ENCODE data around the gene MUC6.

The MUC6 gene

DNA sequence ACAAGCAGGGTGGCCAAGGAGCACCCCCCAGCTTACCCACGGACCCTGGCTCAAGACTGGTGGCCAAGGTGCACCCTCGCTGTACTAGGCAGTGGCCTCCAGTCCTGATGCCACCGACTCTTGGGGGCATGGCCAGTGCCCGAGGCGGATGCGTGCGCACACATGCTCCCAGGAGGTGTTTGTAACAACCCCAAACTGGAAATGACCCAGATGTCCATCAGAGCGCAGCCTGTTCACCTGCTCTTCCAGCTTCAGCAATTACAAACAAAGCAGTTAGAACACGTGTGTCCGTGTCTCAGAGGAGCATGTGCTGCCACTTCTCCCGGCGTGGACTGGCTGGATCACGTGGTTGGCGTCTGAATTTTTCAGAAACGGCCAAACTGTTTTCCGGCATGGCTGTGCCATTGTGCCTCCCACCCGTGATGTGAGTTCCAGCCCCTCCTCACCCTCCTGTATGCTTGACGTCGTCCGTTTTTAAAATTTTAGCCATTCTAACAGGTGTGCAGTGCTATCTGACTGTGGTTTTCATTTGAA is 7.1 kb upstream of the MUC6 start:
- Histone ChIP-seq H3K9ac (ENCODE audit: low read length) (no peak overlapping the region), H3K27ac (ENCODE audit: low read depth, low read length) (no peak overlapping the region), H3K4me1 (ENCODE audit: control insufficient read depth, insufficient read depth, low read length) (no peaks in the 10 kb centered on the region), H3K4me3 (ENCODE audit: low read length) (no peak overlapping the region), H3K27me3 (ENCODE audit: control insufficient read depth, insufficient read depth, low read length) (peaks cover 7% of the 10 kb centered on the region), H3K36me3 (ENCODE audit: control insufficient read depth, insufficient read depth, low read length) (no peaks in the 10 kb centered on the region)

DNA sequence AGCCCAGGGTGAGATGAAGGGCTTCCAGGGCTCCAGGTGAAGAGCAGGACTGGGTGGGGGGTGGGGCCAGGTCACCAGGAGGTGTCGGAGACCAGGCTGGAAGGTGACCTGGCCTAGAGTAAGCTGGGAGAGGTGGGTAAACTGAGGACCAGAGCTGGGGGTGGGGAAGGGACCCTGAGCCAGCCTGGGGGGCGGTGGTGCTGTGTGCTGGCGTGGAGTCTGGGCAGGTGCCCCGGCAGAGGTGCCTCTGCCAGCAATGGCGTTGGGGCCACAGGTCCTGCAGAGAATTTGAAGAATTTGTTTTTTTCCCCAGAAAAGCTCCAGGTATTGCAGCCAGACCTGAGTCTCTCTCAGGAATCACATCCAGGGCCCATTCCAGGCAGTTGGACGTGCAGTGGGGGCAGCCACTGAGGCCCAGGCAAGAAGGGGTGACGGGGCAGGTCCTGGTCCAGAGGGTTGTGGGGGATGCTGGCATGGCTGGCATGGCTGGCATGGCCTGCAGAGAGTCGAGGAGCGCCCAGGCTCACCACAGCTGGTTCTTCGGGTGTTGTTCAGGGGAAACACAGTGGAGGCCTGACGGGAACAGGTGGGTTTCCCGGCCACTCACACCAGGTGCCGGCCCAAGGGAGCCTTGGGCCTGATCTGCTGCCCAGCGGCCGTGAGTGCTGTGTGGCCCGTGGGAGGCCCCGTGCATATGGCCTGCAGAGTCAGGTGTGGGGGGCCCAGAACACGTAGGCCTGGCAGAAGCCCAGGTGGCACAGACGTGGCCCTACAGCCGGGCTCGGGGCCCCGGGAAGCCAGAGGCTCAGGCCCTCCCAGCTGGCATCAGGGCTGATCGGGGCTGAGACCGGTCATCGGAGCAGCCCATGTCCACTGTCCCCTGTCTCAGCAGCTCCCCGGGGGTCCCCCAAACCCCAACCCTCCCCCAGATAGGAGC is 6.4 kb upstream of the MUC6 start:
- Histone ChIP-seq H3K9ac (ENCODE audit: low read length) (no peak overlapping the region), H3K27ac (ENCODE audit: low read depth, low read length) (no peak overlapping the region), H3K27me3 (ENCODE audit: control insufficient read depth, insufficient read depth, low read length) (peaks cover 3% of the 10 kb centered on the region), H3K4me1 (ENCODE audit: control insufficient read depth, insufficient read depth, low read length) (no peaks in the 10 kb centered on the region), H3K4me3 (ENCODE audit: low read length) (no peak overlapping the region), H3K36me3 (ENCODE audit: control insufficient read depth, insufficient read depth, low read length) (no peaks in the 10 kb centered on the region)

DNA sequence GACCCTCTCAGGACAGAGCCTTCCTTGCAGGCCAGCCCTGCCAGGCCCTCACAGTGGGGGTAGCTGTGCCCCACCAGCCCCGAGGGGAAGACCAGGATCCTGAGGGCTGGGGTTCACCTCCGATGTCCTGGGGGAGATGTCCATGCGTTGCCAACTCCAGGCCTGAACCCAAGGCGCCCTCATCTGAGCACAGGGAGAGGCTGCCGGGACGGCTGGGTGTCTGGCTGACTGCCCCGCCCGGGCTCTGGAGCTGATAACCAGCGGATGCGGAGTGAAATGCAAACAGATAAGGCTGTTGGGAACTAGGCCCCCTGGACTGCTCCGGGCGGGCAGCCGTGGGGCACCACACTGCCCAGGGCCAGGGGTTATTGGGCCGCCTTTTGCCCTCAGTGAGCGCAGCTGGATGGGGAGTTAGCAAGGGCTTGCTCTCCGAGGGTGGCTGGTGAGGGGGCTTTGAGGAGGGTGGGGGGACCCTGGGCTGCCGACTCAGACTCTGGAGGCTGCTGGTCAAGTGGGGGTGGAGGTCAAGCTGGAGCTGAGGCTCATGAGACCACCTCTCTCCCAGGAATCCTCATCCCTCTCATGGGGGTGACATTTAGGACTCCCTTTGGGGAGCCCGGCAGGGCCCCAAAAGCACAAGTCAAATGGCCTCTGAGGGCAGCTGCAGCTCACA is 5.6 kb upstream of the MUC6 start:
- Histone ChIP-seq H3K27ac (ENCODE audit: low read depth, low read length) (no peak overlapping the region), H3K27me3 (ENCODE audit: control insufficient read depth, insufficient read depth, low read length) (peaks cover 3% of the 10 kb centered on the region), H3K9ac (ENCODE audit: low read length) (no peak overlapping the region), H3K4me3 (ENCODE audit: low read length) (no peak overlapping the region), H3K36me3 (ENCODE audit: control insufficient read depth, insufficient read depth, low read length) (no peaks in the 10 kb centered on the region), H3K4me1 (ENCODE audit: control insufficient read depth, insufficient read depth, low read length) (no peaks in the 10 kb centered on the region)

GRCh38 chr11:1041471-1041870 is 5.0 kb upstream of the MUC6 start:
- no peaks in the 10 kb centered on the region for H3K36me3 ChIP-seq (ENCODE audit: control insufficient read depth, insufficient read depth, low read length)
- peaks cover 3% of the 10 kb centered on the region for H3K27me3 ChIP-seq (ENCODE audit: control insufficient read depth, insufficient read depth, low read length)
- no peaks in the 10 kb centered on the region for H3K4me1 ChIP-seq (ENCODE audit: control insufficient read depth, insufficient read depth, low read length)
- H3K4me3 ChIP-seq (ENCODE audit: low read length): no peak overlapping the region
- no peak overlapping the region for H3K27ac ChIP-seq (ENCODE audit: low read depth, low read length)
- no peak overlapping the region for H3K9ac ChIP-seq (ENCODE audit: low read length)

GRCh38 chr11:1041149-1041467 is 4.6 kb upstream of the MUC6 start:
- no peak overlapping the region for H3K4me3 ChIP-seq (ENCODE audit: low read length)
- H3K36me3 ChIP-seq (ENCODE audit: control insufficient read depth, insufficient read depth, low read length): no peaks in the 10 kb centered on the region
- H3K4me1 ChIP-seq (ENCODE audit: control insufficient read depth, insufficient read depth, low read length): no peaks in the 10 kb centered on the region
- H3K9ac ChIP-seq (ENCODE audit: low read length): no peak overlapping the region
- no peak overlapping the region for H3K27ac ChIP-seq (ENCODE audit: low read depth, low read length)
- H3K27me3 ChIP-seq (ENCODE audit: control insufficient read depth, insufficient read depth, low read length): peaks cover 3% of the 10 kb centered on the region

DNA sequence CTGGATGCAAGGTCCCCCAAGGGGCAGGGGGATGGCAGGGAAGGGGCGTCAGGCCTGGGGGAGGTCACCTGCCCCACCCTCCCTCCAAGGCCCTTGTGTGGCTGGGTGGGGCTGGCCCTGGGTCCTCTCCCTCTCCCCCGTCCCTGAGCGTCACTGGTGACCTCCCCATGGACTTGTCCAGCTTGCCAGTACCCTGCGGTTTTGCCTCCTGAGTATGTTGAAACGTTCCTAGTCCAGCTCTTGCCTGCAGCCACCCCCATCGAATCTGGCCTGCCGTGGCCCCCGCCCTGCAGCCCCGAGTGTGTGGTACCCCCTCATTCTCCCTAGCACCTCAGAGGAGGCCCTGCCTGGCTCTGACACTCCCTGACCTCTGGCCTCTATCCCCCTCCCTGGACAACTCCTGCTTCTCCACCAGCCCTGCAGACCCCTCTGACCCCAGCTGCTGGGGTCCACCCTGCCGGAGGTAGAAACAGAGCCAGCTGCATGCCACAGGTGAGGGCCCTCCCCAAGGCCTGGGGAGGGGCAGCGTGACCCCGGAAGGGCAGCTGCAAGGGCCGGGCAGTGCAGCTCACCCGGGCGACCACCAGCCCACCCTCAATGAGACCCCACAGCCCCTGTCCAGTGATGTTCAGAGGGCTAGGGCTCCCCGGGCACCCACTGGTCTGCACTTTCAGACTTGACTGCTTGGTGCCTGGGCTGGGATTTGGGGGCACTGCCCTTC is 4.1 kb upstream of the MUC6 start:
- H3K27me3 ChIP-seq (ENCODE audit: control insufficient read depth, insufficient read depth, low read length): peaks cover 3% of the 10 kb centered on the region
- no peak overlapping the region for H3K9ac ChIP-seq (ENCODE audit: low read length)
- no peaks in the 10 kb centered on the region for H3K4me1 ChIP-seq (ENCODE audit: control insufficient read depth, insufficient read depth, low read length)
- no peaks in the 10 kb centered on the region for H3K36me3 ChIP-seq (ENCODE audit: control insufficient read depth, insufficient read depth, low read length)
- H3K4me3 ChIP-seq (ENCODE audit: low read length): no peak overlapping the region
- H3K27ac ChIP-seq (ENCODE audit: low read depth, low read length): no peak overlapping the region

GRCh38 chr11:1039481-1040427 is 3.2 kb upstream of the MUC6 start:
- H3K4me3 ChIP-seq (ENCODE audit: low read length): no peak overlapping the region
- H3K9ac ChIP-seq (ENCODE audit: low read length): no peak overlapping the region
- no peaks in the 10 kb centered on the region for H3K36me3 ChIP-seq (ENCODE audit: control insufficient read depth, insufficient read depth, low read length)
- H3K4me1 ChIP-seq (ENCODE audit: control insufficient read depth, insufficient read depth, low read length): no peaks in the 10 kb centered on the region
- no peak overlapping the region for H3K27ac ChIP-seq (ENCODE audit: low read depth, low read length)
- H3K27me3 ChIP-seq (ENCODE audit: control insufficient read depth, insufficient read depth, low read length): peaks cover 3% of the 10 kb centered on the region

- Histone ChIP-seq H3K4me1 (ENCODE audit: control insufficient read depth, insufficient read depth, low read length) (no peaks in the 10 kb centered on the region), H3K9ac (ENCODE audit: low read length) (no peak overlapping the region), H3K36me3 (ENCODE audit: control insufficient read depth, insufficient read depth, low read length) (no peaks in the 10 kb centered on the region), H3K27ac (ENCODE audit: low read depth, low read length) (no peak overlapping the region), H3K4me3 (ENCODE audit: low read length) (no peak overlapping the region), H3K27me3 (ENCODE audit: control insufficient read depth, insufficient read depth, low read length) (peaks cover 3% of the 10 kb centered on the region)
Measured at GRCh38 chr11:1038921-1039320, 2.4 kb upstream of the MUC6 start.

- Histone ChIP-seq H3K9ac (ENCODE audit: low read length) (no peak overlapping the region), H3K27me3 (ENCODE audit: control insufficient read depth, insufficient read depth, low read length) (peaks cover 3% of the 10 kb centered on the region), H3K36me3 (ENCODE audit: control insufficient read depth, insufficient read depth, low read length) (no peaks in the 10 kb centered on the region), H3K4me3 (ENCODE audit: low read length) (no peak overlapping the region), H3K27ac (ENCODE audit: low read depth, low read length) (no peak overlapping the region), H3K4me1 (ENCODE audit: control insufficient read depth, insufficient read depth, low read length) (no peaks in the 10 kb centered on the region)
Measured at GRCh38 chr11:1038361-1038760, 1.8 kb upstream of the MUC6 start.

GRCh38 chr11:1037506-1038055 is 1.1 kb upstream of the MUC6 start:
- no peak overlapping the region for H3K9ac ChIP-seq (ENCODE audit: low read length)
- no peak overlapping the region for H3K4me3 ChIP-seq (ENCODE audit: low read length)
- H3K27ac ChIP-seq (ENCODE audit: low read depth, low read length): no peak overlapping the region
- no peaks in the 10 kb centered on the region for H3K4me1 ChIP-seq (ENCODE audit: control insufficient read depth, insufficient read depth, low read length)
- no peaks in the 10 kb centered on the region for H3K36me3 ChIP-seq (ENCODE audit: control insufficient read depth, insufficient read depth, low read length)
- peaks cover 3% of the 10 kb centered on the region for H3K27me3 ChIP-seq (ENCODE audit: control insufficient read depth, insufficient read depth, low read length)

DNA sequence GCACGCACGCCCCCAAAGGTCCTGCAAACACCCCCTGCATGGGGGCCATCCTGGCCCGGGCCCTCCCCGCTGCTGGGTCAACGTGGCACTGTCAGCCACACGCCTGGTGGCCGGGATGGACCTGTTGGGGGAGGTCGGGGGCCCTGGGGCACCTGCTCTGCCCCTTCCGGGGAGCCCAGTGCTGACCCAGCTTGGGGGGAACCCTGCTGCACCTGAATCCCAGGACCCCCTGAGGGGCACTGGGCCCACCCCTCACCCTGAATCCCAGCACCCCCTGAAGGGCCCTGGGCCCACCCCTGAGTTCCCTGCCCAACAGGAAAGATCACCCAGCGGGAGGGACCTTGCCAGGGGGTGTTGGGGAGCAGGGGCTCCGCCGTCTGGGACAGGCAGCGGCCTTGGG is 413 bp upstream of the MUC6 start:
- Histone ChIP-seq H3K27ac (ENCODE audit: low read depth, low read length) (no peak overlapping the region), H3K27me3 (ENCODE audit: control insufficient read depth, insufficient read depth, low read length) (peaks cover under 1% of the 10 kb centered on the region), H3K4me1 (ENCODE audit: control insufficient read depth, insufficient read depth, low read length) (no peaks in the 10 kb centered on the region), H3K36me3 (ENCODE audit: control insufficient read depth, insufficient read depth, low read length) (no peaks in the 10 kb centered on the region), H3K4me3 (ENCODE audit: low read length) (no peak overlapping the region), H3K9ac (ENCODE audit: low read length) (no peak overlapping the region)

Data from rectal smooth muscle tissue (tissue), 1 donor.